Measurements from ENCODE around the gene CAP1. TPM values are rescaled to one million over a fixed set of nuclear protein-coding genes. Genes with fewer than 3 reads are reported as not detected.
A peak's percentile ranks its signal among the peaks of the same experiment; 100 is the strongest.
"Not testable (repeated sequence)": the region's sequence is repeated elsewhere in the genome, so short reads cannot be mapped to it uniquely, and the experiment has no call there.

Gene CAP1
- total RNA-seq, 1 donor from 2014 or later = 365 TPM

GRCh38 chr1:40081871-40082270, 41.3 kb downstream of the CAP1 start:
- intact Hi-C loops (cut with DNase I) = no loop called here
- ATAC-seq (no peak), DNase-seq (no peak)
- H3K36me3 ChIP-seq = peaks cover 67% of the 10 kb centered on the region
- no peaks in the 10 kb centered on the region for H3K9me3 ChIP-seq
- H3K4me3 ChIP-seq = no peak overlapping the region
- TF ChIP-seq CTCF (IDR thresholded peaks at IDR 0.05) = no peak
- no peak overlapping the region for H3K27ac ChIP-seq
- no peaks in the 10 kb centered on the region for H3K27me3 ChIP-seq (ENCODE audit: low read depth)
- peaks cover 28% of the 10 kb centered on the region for H3K4me1 ChIP-seq

DNA sequence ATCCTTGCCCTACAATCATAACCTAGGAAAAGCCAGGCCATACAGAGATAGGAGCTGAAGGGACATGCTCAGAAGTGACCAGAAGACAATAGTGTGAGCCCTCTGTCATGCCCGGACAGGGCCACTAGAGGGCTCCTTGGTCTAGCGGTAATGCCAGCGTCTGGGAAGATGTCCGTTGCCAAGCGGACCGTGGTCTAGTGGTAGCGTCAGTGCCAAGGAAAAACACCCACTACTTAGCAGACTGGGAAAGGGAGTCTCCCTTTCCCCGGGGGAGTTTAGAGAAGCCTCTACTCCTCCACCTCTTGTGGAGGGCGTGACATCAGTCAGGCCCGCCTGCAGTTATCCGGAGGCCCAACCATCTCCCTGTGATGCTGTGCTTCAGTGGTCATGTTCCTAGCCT, 44.2 kb downstream of the CAP1 start:
- intact Hi-C loops (cut with DNase I) = not testable (repeated sequence)
- peaks cover 71% of the 10 kb centered on the region for H3K36me3 ChIP-seq
- peak; percentile 87 for TF ChIP-seq CTCF (IDR thresholded peaks at IDR 0.05)

GRCh38 chr1:40090652-40091355, 50.3 kb downstream of the CAP1 start:
- Histone ChIP-seq H3K9me3 (no peaks in the 10 kb centered on the region), H3K27ac (no peak overlapping the region), H3K36me3 (peaks cover 71% of the 10 kb centered on the region), H3K4me3 (no peak overlapping the region), H3K27me3 (ENCODE audit: low read depth) (no peaks in the 10 kb centered on the region), H3K4me1 (peaks cover 4% of the 10 kb centered on the region)
- intact Hi-C loops (cut with DNase I) = no loop called here
- TF ChIP-seq CTCF (IDR thresholded peaks at IDR 0.05) = no peak
- no peak for DNase-seq
- no peak for ATAC-seq

More for the DNA sequence above, 44.2 kb downstream of the CAP1 start:
- peak; percentile 78 for DNase-seq
- H3K27ac ChIP-seq; H3K27me3 ChIP-seq (ENCODE audit: low read depth); ATAC-seq; H3K9me3 ChIP-seq; H3K4me3 ChIP-seq: not testable (repeated sequence)
- peaks cover 11% of the 10 kb centered on the region for H3K4me1 ChIP-seq

DNA sequence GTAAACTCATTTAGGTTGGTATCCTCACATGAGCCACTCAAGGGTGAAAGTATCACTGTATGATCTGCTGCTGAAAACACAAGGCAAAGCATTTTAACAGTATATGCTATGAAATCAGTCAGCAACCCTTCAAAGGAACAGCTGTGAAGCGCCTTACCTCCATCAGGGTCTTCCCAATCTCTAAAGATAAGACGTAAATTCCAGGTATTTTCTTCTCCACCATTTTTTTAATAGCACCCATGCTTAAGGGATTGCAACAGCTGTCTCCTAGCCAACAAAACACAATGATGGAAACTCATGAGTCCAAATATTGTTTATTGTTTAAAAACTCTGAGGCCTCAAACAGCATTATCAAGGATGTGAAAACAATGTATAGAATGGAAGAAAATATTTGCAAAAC, 51.7 kb downstream of the CAP1 start:
- ATAC-seq (no peak), DNase-seq (no peak)
- Histone ChIP-seq H3K9me3 (no peaks in the 10 kb centered on the region), H3K4me1 (peaks cover 11% of the 10 kb centered on the region), H3K36me3 (peaks cover 58% of the 10 kb centered on the region), H3K4me3 (no peak overlapping the region), H3K27ac (no peak overlapping the region), H3K27me3 (ENCODE audit: low read depth) (no peaks in the 10 kb centered on the region)
- intact Hi-C loops (cut with DNase I) = no loop called here
- no peak for TF ChIP-seq CTCF (IDR thresholded peaks at IDR 0.05)

- H3K4me3 ChIP-seq = no peak overlapping the region
- H3K36me3 ChIP-seq = peaks cover 50% of the 10 kb centered on the region
- intact Hi-C loops (cut with DNase I) = no loop called here
- DNase-seq (no peak), ATAC-seq (no peak)
- peaks cover 17% of the 10 kb centered on the region for H3K4me1 ChIP-seq
- H3K27me3 ChIP-seq (ENCODE audit: low read depth) = no peaks in the 10 kb centered on the region
- no peak for TF ChIP-seq CTCF (IDR thresholded peaks at IDR 0.05)
- H3K27ac ChIP-seq = no peak overlapping the region
- H3K9me3 ChIP-seq = no peaks in the 10 kb centered on the region
These were observed 52.4 kb downstream of the CAP1 start for GRCh38 chr1:40092706-40093639.
